Vagina (tissue), 2 donors: ENCODE measurements around the gene UMODL1. TPM values are rescaled to one million over a fixed set of nuclear protein-coding genes. Genes with fewer than 3 reads are reported as not detected.

ENCODE experiments used
- DNase-seq, 2 donors: peaks; one replicate each; pipeline ENCODE4 v3.0.0-alpha.2; 2017; ENCODE audit errors: extremely low spot score in 2 of 2
- H3K27ac ChIP-seq: fragments of 200-600 bp; sonication (generic); one replicate; pipeline ENCODE4 v1.5.1; 2019
- H3K27me3 ChIP-seq: fragments of 200-600 bp; sonication (generic); one replicate; pipeline ENCODE4 v1.5.1; 2019
- H3K36me3 ChIP-seq, 2 donors: fragments of 200-600 bp; sonication (generic); one replicate each; pipeline ENCODE4 v1.5.1; 2017 to 2019
- H3K4me1 ChIP-seq: fragments of 200-600 bp; sonication (generic); one replicate; pipeline ENCODE4 v1.5.1; 2019
- H3K4me3 ChIP-seq, 2 donors: fragments of 200-600 bp; sonication (generic); 1 replicate in 1 of 2; 2 replicates in 1 of 2; pipeline ENCODE4 v1.5.1; 2016 to 2019
- H3K9me3 ChIP-seq: fragments of 200-600 bp; sonication (generic); one replicate; pipeline ENCODE4 v1.5.1; 2019
- POLR2A ChIP-seq, 2 donors: fragments of 450-650 bp; IDR thresholded peaks; one replicate each; pipeline ENCODE4 v1.6.1; 2017; ENCODE audit warnings: antibody characterized with exemption in 2 of 2, mild to moderate bottlenecking in 2 of 2, moderate library complexity in 2 of 2
- POLR2AphosphoS5 ChIP-seq, 2 donors: sonication (generic); formaldehyde crosslinking; IDR thresholded peaks; one replicate each; pipeline ENCODE4 v1.9.0; 2017; ENCODE audit warnings: antibody characterized with exemption in 2 of 2, mild to moderate bottlenecking in 2 of 2, low read depth in 1 of 2; ENCODE audit not compliant: insufficient read depth in 1 of 2
- intact Hi-C: fragments of 100-400 bp; cut with DNase I; formaldehyde crosslinking; loops from one replicate; pipeline ENCODE4 v1.15.1; 2023
- total RNA-seq: library from RNA; depleted of rRNA; stranded (reverse); fragments of >200 nt; gene quantifications from one replicate; pipeline ENCODE4 v1.2.3, GENCODE V29; 2016
- TF ChIP-seq, protein P1 (sequence below), 3 experiments: fragments of 450-650 bp in 2 of 3; fragments of 200-600 bp in 1 of 3; sonication (generic) in 1 of 3; IDR thresholded peaks; one replicate each; pipeline ENCODE4 v1.5.1; 2017 to 2019; ENCODE audit warnings: antibody characterized with exemption in 3 of 3, mild to moderate bottlenecking in 2 of 3, moderate library complexity in 2 of 3

UMODL1 gene
- total RNA-seq, 1 donor from 2014 or later = not detected

DNA sequence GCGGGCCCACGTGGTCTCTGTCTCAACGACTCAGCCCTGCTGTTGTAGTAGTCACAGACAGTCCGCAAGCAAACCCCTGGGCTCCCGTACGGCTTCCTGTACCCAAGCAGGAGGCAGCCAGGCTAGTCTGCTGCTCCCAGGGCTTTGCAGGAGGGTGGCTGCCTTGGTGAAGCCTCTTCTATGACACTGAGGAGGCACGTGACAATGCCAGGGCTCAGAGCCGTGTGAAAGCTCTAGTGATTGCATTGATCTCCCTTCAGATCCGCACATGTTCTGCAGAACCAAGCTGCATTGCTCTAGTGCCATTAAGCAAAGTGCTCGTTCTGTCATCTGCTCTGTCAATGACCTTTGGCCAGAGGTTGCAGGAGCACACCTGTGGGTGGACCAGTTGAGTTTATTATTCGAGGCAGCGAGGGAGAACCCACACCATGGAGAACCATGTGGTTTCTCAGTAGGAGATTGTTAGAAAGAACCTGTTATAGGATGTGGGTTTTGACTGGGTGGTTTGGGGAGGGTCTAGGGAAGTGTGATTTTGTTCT, 18.0 kb downstream of the UMODL1 start:
- Histone ChIP-seq H3K27ac (no peak overlapping the region), H3K9me3 (no peaks in the 10 kb centered on the region), H3K4me3 (no peak overlapping the region), H3K27me3 (no peaks in the 10 kb centered on the region), H3K4me1 (peaks cover 5% of the 10 kb centered on the region), H3K36me3 (no peaks in the 10 kb centered on the region)
- intact Hi-C loops = no loop called here
- DNase-seq = no peak
- TF ChIP-seq POLR2AphosphoS5 (IDR thresholded peaks at IDR 0.05; ENCODE audit: insufficient read depth in 1 of 2, low read depth in 1 of 2) (no peak), POLR2A (IDR thresholded peaks at IDR 0.05) (no peak)
- TF ChIP-seq, protein P1, sequence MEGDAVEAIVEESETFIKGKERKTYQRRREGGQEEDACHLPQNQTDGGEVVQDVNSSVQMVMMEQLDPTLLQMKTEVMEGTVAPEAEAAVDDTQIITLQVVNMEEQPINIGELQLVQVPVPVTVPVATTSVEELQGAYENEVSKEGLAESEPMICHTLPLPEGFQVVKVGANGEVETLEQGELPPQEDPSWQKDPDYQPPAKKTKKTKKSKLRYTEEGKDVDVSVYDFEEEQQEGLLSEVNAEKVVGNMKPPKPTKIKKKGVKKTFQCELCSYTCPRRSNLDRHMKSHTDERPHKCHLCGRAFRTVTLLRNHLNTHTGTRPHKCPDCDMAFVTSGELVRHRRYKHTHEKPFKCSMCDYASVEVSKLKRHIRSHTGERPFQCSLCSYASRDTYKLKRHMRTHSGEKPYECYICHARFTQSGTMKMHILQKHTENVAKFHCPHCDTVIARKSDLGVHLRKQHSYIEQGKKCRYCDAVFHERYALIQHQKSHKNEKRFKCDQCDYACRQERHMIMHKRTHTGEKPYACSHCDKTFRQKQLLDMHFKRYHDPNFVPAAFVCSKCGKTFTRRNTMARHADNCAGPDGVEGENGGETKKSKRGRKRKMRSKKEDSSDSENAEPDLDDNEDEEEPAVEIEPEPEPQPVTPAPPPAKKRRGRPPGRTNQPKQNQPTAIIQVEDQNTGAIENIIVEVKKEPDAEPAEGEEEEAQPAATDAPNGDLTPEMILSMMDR (IDR thresholded peaks at IDR 0.05) = no peak

DNA sequence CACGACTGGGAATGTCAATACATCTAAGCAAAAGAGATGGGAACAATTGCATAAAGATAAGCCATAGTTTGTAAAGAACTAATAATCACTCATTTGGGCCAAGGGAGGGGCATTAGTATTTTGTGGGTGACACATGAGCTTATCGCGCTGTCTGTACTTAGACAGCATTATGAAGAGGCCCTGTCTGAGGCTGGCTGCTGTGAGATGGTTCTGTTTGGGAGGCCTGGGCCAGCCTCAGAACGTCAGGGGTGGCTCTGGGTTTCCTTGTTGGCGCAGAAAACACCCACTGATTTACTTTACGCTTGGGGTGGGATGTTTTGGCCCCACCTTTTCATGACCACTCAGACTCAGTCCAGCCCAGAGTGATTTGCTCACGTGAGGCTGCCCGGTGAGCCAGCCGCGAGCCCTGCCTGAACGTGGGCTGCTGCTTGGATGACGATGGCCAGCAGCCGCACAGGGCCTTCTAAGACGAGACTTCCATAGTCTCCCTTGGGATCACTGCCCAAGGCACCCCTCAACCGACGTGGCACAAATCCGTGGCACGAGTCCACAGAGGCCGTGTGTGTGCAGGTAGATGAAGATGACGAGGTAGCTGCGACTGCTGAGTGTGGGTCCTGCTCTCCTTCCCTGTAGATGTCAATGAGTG, 18.7 kb downstream of the UMODL1 start:
- no peak for DNase-seq
- Histone ChIP-seq H3K4me3 (no peak overlapping the region), H3K27me3 (no peaks in the 10 kb centered on the region), H3K9me3 (no peaks in the 10 kb centered on the region), H3K4me1 (peaks cover 5% of the 10 kb centered on the region), H3K27ac (no peak overlapping the region), H3K36me3 (no peaks in the 10 kb centered on the region)
- TF ChIP-seq, protein P1 (IDR thresholded peaks at IDR 0.05) = no peak
- TF ChIP-seq POLR2A (IDR thresholded peaks at IDR 0.05) (no peak), POLR2AphosphoS5 (IDR thresholded peaks at IDR 0.05; ENCODE audit: insufficient read depth in 1 of 2, low read depth in 1 of 2) (no peak)
- intact Hi-C loops = no loop called here

DNA sequence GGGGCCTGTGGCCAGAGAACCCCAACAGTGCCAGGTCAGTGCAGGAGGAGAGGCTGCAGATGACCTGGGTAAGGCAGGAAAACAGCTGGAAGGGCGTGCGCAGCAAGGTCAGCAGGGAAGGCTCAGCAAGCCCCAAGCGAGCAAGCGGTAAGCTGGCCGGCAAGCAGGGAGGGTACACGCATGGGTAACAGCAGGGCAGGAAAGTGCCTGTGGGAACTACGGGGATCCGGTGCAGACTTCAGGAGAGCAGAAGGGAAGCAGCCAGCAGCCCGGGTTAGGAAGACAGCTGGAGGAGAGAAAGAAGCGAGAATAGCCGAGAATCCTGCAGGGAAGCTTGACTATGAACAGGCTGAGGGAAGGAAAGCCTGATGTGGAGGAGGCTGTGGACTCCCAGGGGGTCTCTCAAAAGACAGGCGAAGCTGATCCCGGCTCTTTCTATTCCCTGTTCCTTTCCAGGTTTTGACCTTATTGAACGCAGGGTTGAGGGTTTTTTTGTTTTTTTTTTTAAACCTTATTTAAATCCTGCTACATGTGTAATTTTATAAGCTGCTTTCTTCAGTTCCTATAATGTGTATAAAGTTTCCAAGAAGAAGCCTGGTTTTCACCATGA, 20.9 kb downstream of the UMODL1 start:
- intact Hi-C loops = no loop called here
- H3K27ac ChIP-seq = no peak overlapping the region
- no peaks in the 10 kb centered on the region for H3K27me3 ChIP-seq
- H3K9me3 ChIP-seq = no peaks in the 10 kb centered on the region
- peaks cover 12% of the 10 kb centered on the region for H3K4me1 ChIP-seq
- TF ChIP-seq POLR2AphosphoS5 (IDR thresholded peaks at IDR 0.05; ENCODE audit: insufficient read depth in 1 of 2, low read depth in 1 of 2) (no peak), POLR2A (IDR thresholded peaks at IDR 0.05) (no peak)
- TF ChIP-seq, protein P1 (IDR thresholded peaks at IDR 0.05) = no peak
- no peak for DNase-seq
- no peaks in the 10 kb centered on the region for H3K36me3 ChIP-seq
- H3K4me3 ChIP-seq = no peak overlapping the region

DNA sequence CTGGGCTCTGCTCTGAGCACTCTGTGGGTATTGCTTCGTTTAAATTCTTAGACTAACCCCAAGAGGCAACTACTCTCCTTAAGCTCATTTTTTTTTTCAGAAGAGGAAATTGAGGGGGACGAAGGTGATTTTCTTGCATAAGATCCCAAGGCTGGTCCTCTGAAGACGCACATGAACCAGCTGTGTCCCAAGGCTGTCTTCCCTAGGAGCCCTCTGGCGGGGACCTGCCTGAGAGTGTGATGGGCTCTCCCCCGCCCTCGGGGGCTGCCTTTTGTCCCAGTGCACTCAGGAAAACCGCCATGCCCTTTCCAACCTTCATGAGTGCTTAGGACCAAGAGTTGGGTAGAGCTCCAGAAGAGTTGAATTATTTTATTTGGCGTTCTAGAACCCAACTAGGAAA, 21.7 kb downstream of the UMODL1 start:
- no peak for DNase-seq
- H3K9me3 ChIP-seq = no peaks in the 10 kb centered on the region
- H3K27me3 ChIP-seq = no peaks in the 10 kb centered on the region
- intact Hi-C loops = no loop called here
- TF ChIP-seq POLR2AphosphoS5 (IDR thresholded peaks at IDR 0.05; ENCODE audit: insufficient read depth in 1 of 2, low read depth in 1 of 2) = no peak
- no peak for TF ChIP-seq POLR2A (IDR thresholded peaks at IDR 0.05)
- TF ChIP-seq, protein P1 (IDR thresholded peaks at IDR 0.05) = no peak
- H3K27ac ChIP-seq = no peak overlapping the region
- no peaks in the 10 kb centered on the region for H3K36me3 ChIP-seq
- no peak overlapping the region for H3K4me3 ChIP-seq
- peaks cover 20% of the 10 kb centered on the region for H3K4me1 ChIP-seq

DNA sequence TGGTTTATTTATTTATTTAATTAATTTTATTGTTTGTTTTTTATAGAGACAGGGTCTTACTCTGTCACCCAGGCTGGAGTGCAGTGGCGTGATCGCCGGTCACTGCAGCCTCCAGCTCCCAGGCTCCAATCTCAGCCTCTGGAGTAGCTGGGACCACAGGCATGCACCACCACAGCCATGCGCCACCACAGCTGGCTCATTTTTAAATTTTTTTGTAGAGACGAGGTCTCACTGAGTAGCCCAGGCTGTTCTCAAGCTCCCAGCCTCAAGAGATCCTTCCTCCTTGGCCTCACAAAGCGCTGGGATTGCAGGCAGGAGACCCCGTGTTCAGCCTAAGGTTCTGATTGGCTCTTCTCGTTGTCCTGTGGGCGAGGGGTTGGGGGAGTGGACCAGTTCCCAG, 22.1 kb downstream of the UMODL1 start:
- DNase-seq = no peak
- intact Hi-C loops = no loop called here
- H3K4me1 ChIP-seq = peaks cover 24% of the 10 kb centered on the region
- H3K27me3 ChIP-seq = no peaks in the 10 kb centered on the region
- H3K27ac ChIP-seq = no peak overlapping the region
- H3K36me3 ChIP-seq = no peaks in the 10 kb centered on the region
- TF ChIP-seq, protein P1 (IDR thresholded peaks at IDR 0.05) = no peak
- TF ChIP-seq POLR2A (IDR thresholded peaks at IDR 0.05) (no peak), POLR2AphosphoS5 (IDR thresholded peaks at IDR 0.05; ENCODE audit: insufficient read depth in 1 of 2, low read depth in 1 of 2) (no peak)
- H3K4me3 ChIP-seq = no peak overlapping the region
- no peaks in the 10 kb centered on the region for H3K9me3 ChIP-seq
